ENCODE results near the gene GRIK3. TPM values are rescaled to one million over a fixed set of nuclear protein-coding genes. Genes with fewer than 3 reads are reported as not detected.
"Not testable (repeated sequence)": the region's sequence is repeated elsewhere in the genome, so short reads cannot be mapped to it uniquely, and the experiment has no call there.

GRIK3 gene
- total and polyA plus RNA-seq, 2 experiments from 2014 or later = 0.09 TPM; not detected in 1

DNA sequence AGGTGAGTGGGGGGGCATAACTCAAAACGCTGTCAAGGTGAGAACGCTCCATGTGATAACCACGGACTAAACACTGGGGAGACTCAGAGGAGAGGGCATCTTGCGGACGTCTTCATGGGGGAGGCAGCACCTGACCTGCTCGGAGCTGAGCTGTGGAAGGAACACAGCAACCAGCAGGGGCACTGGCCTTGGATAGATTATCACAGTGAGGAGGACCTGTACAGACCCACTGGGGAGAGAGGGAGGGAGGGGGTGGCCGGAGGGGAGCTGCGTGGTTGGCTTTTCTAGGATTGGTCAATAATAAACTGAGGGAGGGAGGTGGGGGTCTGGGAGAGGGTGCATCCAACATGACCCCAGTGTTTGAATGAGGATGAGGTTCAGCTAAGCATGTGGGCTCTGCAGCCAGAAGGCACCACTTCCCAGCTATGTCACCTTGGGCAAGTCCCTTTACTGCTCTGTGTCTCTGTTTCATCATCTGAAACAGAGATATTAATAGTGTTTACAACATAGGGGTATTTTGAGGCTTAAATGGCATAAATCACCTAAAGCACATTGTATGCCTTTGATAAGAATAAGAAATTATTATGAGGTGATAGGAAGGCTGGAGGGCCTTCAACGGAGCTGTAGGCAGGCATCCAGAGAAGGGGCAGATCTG is 123.3 kb downstream of the GRIK3 start:
- Histone ChIP-seq H3K4me1 (ENCODE audit: low read depth) (no peaks in the 10 kb centered on the region), H3K27ac (no peak overlapping the region), H3K9me3 (ENCODE audit: low read depth) (no peaks in the 10 kb centered on the region), H3K4me3 (no peak overlapping the region), H3K27me3 (no peaks in the 10 kb centered on the region), H3K36me3 (no peaks in the 10 kb centered on the region)
- TF ChIP-seq, protein P1, sequence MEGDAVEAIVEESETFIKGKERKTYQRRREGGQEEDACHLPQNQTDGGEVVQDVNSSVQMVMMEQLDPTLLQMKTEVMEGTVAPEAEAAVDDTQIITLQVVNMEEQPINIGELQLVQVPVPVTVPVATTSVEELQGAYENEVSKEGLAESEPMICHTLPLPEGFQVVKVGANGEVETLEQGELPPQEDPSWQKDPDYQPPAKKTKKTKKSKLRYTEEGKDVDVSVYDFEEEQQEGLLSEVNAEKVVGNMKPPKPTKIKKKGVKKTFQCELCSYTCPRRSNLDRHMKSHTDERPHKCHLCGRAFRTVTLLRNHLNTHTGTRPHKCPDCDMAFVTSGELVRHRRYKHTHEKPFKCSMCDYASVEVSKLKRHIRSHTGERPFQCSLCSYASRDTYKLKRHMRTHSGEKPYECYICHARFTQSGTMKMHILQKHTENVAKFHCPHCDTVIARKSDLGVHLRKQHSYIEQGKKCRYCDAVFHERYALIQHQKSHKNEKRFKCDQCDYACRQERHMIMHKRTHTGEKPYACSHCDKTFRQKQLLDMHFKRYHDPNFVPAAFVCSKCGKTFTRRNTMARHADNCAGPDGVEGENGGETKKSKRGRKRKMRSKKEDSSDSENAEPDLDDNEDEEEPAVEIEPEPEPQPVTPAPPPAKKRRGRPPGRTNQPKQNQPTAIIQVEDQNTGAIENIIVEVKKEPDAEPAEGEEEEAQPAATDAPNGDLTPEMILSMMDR (IDR thresholded peaks at IDR 0.05; ENCODE audit: low read depth, low read length) = no peak
- no peak for DNase-seq (ENCODE audit: low read depth in 1 of 2, low spot score in 1 of 2)

DNA sequence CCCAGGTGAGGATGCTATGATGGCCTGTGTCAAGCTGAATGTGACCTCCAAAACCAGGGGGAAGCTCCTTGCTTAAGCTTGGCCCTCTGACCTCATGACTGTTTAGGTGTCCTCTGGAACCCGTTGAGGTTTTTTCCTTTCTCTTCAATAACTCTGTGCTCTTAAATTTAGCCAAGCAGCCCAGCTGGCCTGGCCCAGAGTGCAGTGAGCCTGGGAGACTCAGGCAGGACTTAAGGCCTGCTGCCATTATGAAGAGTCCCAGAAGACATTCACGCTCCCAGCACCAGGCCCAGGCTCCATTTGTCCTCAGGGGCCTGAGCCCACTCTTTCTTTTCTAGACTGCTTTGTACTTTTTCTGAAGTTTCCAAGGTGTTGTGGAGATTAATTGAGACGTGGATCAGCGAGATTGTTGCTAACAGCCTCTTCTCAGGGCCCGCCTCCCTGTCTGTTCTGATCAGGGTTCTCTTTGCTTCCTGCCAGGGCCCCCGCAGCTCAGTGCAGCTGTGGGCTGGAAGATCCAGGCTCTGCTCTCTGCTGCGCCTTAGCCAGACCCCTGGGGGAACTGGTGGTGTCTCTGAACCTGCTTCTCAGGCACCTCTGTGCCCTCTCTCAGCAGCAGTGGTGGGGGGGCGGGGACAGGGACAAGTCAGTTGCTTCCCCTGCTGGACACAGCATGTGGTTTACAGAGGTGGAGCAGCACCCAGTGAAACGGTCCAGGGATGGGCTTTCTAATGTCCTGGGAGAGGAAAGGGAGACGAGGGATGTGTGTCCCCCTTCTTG is 124.2 kb downstream of the GRIK3 start:
- Histone ChIP-seq H3K9me3 (ENCODE audit: low read depth) (no peaks in the 10 kb centered on the region), H3K36me3 (no peaks in the 10 kb centered on the region), H3K27me3 (no peaks in the 10 kb centered on the region), H3K4me1 (ENCODE audit: low read depth) (no peaks in the 10 kb centered on the region), H3K4me3 (no peak overlapping the region), H3K27ac (no peak overlapping the region)
- DNase-seq (ENCODE audit: low read depth in 1 of 2, low spot score in 1 of 2) = no peak
- TF ChIP-seq, protein P1 (IDR thresholded peaks at IDR 0.05; ENCODE audit: low read depth, low read length) = no peak

DNA sequence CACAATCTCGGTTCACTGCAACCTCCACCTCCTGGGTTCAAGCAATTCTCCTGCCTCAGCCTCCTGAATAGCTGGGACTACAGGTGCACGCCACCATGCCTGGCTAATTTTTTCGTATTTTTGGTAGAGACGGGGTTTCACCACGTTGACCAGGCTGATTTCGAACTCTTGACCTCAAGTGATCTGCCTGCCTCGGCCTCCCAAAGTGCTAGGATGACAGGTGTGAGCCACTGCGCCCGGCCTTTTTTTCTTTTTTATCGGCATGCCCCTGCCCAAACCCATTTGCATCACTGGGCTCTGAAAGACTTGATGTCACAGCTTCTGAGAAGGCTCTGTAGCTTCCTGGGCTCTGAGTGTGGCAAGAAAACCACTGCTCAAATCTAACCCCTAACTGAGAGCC is 125.0 kb downstream of the GRIK3 start:
- not testable (repeated sequence) for H3K27ac ChIP-seq; H3K27me3 ChIP-seq; H3K4me3 ChIP-seq; H3K4me1 ChIP-seq (ENCODE audit: low read depth); H3K36me3 ChIP-seq; DNase-seq (ENCODE audit: low read depth in 1 of 2, low spot score in 1 of 2); H3K9me3 ChIP-seq (ENCODE audit: low read depth)

DNA sequence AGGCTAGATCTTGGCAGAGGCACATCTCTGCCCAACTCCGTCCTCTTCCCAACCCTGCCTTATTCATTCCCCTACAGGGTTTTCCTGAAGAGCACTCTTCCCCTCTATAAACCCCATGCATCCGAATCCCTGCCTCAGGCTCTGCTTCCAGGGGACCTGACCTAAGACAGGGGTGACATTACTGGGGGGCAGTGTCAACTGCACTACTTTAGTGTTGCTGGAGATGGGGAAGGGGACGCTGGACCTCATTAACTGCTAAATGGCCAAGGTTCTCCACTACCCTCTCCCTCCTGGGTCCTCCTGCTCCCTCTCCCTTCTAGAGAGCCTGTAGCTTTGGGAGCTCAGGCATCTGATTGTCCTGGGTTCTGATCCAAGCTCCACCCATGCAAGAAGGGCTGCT is 126.2 kb downstream of the GRIK3 start:
- H3K27me3 ChIP-seq = no peaks in the 10 kb centered on the region
- no peaks in the 10 kb centered on the region for H3K9me3 ChIP-seq (ENCODE audit: low read depth)
- H3K27ac ChIP-seq = no peak overlapping the region
- no peaks in the 10 kb centered on the region for H3K4me1 ChIP-seq (ENCODE audit: low read depth)
- no peaks in the 10 kb centered on the region for H3K36me3 ChIP-seq
- no peak overlapping the region for H3K4me3 ChIP-seq
- TF ChIP-seq, protein P1 (IDR thresholded peaks at IDR 0.05; ENCODE audit: low read depth, low read length) = no peak
- DNase-seq (ENCODE audit: low read depth in 1 of 2, low spot score in 1 of 2) = no peak

DNA sequence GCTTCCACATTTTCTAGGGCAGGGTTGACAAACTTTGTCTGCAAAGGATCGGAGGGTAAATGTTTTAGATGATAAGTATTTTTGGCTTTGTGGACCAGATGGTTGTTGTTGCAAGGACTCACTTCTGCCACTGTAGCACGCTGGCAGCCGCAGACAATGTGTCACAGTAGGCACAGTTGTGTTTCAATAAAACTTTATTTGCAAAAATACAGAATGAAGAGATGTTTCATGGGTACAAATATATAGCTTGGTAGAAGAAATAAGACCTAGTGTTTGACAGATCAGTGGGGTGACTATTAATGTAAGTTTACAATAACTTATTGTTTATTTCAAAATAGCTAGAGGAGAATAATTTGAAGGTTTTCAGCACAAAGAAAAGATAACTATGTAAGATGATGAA is 127.8 kb downstream of the GRIK3 start:
- TF ChIP-seq, protein P1 (IDR thresholded peaks at IDR 0.05; ENCODE audit: low read depth, low read length) = no peak
- Histone ChIP-seq H3K4me3 (no peak overlapping the region), H3K9me3 (ENCODE audit: low read depth) (no peaks in the 10 kb centered on the region), H3K4me1 (ENCODE audit: low read depth) (no peaks in the 10 kb centered on the region), H3K27ac (no peak overlapping the region), H3K27me3 (no peaks in the 10 kb centered on the region), H3K36me3 (no peaks in the 10 kb centered on the region)
- no peak for DNase-seq (ENCODE audit: low read depth in 1 of 2, low spot score in 1 of 2)

DNA sequence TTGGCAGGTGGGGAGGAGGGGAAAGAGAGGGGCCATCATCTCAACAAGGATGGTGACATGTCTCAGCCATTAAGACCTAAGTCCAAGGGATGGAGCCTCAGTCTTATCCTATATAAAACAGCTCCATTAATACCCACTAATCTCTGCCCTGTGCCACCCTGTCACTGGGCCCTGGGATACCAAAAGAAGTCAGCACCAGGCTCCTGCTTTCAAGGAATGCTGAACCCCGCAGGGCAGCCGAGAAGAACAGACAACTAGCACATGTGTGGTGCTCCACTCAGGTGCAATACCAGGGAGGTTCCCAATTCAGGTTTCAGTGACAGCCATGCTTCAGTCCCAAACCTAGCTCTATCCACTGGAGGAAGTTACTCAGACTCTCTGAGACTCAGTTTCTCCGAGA is 128.4 kb downstream of the GRIK3 start:
- no peak overlapping the region for H3K4me3 ChIP-seq

More for the DNA sequence above, 128.4 kb downstream of the GRIK3 start:
- H3K36me3 ChIP-seq = no peaks in the 10 kb centered on the region
- no peak overlapping the region for H3K27ac ChIP-seq
- no peaks in the 10 kb centered on the region for H3K4me1 ChIP-seq (ENCODE audit: low read depth)
- no peaks in the 10 kb centered on the region for H3K9me3 ChIP-seq (ENCODE audit: low read depth)
- TF ChIP-seq, protein P1 (IDR thresholded peaks at IDR 0.05; ENCODE audit: low read depth, low read length) = no peak
- H3K27me3 ChIP-seq = no peaks in the 10 kb centered on the region
- DNase-seq (ENCODE audit: low read depth in 1 of 2, low spot score in 1 of 2) = no peak
